Activated CD4-positive, CD25-positive, alpha-beta regulatory T cell (primary cell): ENCODE data around the gene BMPER.

ENCODE experiments used
- DNase-seq, 4 experiments: peaks; one replicate each; lab custom pipeline; 2025; lab: John Stamatoyannopoulos, UW

BMPER gene

DNA sequence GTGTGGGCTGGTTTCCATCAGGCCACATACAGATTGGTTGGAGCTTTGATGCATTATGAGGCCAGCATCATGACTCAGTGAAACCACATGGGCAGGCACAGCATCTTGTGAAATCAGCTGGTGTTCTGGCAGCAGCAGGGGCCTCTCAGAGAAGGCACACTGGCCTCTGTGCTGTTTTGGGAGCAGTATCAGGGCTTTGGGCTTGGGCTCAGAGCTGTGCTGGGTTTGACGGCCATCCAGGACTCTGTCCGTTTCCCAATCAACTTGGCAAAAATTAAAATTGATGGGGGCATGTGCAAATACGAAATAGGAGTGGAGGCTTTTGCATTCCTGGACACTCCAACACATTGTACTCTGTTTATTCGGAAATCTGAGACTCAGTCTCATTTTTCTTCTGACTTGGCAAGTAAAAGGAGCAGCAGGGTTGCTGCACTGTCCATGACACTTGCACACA, 190.9 kb downstream of the BMPER start:
- DNase-seq: no peak

DNA sequence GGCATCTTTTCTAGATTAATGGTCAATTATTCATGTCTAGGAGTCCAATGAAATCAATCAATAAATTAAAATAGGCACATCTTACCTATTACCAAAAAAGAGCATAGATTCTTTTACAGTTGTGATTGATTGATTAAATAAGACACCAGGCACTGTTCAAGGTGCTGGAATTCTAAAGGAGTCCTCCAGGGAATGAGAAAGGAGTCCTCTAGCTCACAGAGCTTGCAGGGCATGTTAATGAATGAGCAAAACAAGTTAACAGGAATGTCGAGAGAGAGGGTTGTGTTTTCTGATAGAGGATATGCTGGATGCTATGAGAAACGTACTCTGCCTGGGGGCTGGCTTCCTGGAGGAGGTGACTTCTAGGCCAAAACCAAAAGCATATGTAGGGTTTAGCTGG, 191.4 kb downstream of the BMPER start:
- no peak for DNase-seq

DNA sequence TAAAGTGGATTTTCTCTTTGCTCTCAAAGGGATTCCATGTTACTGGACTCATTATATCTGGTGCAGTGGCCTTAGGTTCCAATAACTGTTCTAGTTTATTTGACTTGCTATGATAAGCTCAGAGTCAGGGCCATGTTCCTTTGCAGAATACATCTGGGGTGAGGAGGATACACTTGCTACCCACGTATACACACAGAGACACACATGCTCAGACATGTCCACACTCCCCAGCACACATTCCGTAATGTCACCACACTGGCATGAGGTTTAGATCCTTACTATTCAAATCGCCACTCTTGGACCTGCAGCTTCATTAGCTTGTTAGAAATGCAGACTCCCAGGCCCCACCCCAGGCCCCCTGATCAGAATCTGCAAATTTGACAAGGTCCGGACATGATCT, 195.3 kb downstream of the BMPER start:
- no peak for DNase-seq

DNA sequence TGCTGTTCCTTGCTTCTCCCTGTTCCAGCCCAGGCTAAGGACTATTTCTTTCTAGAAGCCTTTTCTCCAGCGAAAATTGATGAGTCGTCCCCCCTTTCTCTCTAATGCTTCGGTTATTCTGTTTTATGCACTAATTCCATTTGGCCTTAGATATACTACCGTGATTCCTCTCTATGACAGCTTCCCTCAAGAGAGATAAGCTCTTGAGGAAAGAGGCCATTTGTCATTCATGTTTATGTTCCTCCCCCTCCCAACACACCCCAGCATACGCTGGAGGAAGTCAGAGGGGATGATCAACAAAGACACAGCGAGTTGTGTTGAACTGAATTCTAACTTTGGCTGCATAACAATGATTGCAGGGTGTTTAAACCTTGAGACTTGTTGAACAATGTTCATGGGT, 198.8 kb downstream of the BMPER start:
- DNase-seq: no peak

DNA sequence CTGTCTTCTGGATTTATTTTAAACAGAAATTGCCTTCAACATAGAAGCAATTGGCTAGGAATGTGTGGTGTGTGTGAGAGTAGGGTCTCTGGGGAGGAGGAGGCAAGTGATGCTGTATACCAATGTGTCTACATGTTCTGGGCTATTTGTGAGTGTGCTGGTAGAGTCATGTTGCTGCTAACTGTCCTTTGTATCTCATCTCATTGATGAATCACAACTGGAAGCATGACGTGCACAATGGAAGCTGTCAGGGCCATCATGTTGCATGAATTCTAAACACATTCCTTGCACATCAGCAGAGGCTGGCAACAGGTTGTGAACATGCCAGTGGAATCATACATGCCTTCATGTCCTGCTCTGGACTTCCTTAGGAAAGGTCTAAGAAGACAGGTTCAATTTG, 199.7 kb downstream of the BMPER start:
- DNase-seq: no peak

DNA sequence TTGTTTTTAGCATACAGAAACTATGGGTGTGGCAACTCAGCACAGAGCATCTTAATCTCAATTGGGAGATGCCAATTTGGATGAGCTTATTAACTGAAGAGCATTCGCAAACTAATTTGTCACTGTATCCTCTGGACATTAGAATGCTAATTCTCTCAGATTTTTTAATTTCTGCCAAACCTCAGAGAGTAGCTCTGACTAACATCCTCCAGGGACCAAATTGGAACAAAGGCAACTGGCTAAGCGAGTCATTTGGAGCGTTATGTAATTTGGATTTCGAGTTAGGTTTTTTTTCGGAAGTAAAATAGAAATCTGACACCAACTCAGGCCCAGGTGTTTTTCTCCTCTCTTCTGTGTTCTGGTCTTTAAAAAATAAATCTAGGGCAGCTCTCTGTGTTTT, 201.9 kb downstream of the BMPER start:
- DNase-seq: no peak

DNA sequence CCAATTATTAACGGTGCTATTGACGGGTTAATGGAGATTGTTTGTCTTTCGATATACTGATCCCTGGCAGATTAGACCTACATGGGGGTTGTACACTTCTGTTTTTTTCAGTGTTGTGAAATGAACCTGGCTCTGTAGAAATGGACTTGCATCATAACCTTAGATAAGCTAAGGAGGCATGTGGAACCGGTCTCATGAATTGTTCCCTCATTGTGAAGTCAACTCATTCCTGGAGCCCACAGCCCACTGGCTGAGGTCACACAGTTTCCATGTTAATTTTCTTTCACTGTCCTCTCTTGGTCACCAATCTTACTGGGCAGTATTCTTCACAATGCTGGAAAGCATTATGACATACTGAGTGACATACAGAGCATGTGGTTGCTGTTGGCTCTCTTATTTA, 202.8 kb downstream of the BMPER start:
- DNase-seq: no peak

DNA sequence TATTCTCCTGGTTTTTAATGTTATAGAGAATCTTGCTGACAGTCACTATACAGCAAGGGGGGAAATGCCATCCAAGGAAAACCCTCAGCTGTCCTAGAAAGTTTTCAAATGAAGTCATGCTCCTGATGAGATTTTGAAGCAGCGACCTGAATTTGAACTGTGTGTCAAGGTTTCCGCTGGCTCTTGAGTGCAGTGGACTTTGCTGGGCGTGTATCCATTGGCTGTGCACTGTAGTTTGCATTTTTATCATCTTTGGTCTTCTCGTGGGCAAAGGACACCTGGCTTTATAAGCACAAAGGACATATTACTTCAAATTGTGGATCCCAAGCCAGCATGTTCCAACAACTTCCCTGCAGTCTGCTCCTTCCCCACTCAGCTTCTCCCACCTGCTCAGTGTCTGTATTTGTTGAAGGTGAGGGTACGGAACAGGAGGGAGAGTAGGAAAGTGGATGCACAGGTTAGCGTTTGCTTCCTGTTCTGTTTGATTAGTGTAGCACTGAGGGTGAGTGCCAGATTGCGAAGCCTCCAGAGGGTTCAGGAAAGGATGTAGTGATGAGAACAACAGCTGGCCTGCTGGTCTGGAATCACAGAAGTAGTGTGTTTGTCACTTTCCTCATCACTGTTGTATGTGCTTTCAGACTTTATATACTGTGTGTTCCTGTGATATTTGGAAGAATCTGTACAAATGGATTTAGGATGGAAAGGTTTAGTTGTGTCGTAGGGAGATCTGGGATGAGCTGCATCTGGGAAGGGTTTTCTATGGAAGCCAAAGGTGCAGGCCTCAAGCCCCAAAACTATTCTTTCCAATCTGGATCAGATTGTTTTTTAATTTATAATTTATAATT, 204.8 kb downstream of the BMPER start:
- no peak for DNase-seq

DNA sequence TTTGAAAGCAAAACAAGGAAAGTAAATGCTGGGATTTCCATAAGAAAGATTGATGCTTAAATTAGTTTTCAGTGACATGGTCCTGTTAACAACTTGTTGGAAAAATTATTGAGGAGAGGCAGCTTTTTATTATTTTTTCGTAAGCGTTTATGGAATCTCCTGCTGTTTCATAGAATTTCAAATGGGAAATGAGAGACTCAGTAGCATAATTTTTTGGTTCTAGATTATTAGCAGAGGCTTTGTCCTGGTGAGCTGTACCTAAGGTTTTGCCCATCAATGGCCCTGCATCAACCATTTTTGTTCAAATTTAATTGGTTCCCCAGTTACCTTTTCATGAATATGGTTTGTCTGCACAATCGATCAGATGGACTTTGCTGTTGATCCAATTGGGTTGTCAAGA, 205.7 kb downstream of the BMPER start:
- no peak for DNase-seq

DNA sequence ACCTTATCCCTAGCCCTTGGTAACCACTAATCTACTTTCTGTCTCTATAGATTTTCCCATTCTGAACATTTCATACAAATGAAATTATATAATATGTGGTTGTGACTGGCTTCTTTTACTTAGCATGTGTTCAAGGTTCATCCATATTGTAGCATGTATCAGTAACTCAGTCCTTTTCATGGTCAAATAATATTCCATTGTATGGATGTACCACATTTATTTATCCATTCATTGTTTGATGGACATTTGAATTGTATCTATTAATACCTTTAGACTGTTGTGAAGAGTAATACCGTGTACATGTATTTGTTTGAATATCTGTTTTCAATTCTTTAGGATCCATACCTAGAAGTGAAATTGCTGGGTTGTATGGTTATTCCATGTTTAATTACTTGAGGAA, 210.2 kb downstream of the BMPER start:
- no peak for DNase-seq

DNA sequence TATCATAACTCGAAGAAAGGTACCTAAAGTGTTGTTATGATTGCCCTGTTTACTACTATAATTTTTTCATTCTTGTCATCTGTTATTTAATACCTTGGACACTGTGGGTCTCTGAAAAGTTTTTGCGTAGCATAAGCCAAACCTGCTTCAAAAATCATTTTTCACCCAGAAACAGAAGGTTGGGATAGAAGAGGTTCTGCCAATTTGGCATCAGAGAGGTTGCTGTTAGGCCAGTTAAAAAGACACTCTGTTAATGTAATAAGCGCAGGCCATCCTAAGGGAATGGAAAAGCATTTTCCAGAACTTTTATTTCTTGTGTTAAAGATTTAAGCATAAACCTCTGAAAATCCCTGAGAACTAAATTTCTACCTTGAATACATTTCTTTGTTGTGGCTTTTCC, 212.2 kb downstream of the BMPER start:
- no peak for DNase-seq

DNA sequence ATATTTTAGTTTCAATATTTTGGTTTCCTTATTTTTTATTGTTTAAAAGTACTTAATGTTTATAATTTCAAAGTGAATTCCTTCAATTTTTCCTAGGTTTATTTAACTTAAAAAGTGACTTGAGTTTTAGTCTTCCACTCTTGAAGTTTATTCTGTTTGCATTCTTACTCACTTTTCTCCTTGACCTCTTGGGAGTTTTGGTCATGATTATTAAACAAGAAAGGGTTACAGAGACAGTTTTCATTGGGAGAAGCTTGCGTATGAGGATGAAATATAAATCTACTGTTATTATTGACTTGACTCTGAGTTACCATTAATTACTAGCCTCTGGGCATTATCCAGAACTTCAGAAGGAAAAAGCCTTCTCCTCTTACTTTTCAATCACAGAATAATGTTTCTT, 216.0 kb downstream of the BMPER start:
- no peak for DNase-seq

DNA sequence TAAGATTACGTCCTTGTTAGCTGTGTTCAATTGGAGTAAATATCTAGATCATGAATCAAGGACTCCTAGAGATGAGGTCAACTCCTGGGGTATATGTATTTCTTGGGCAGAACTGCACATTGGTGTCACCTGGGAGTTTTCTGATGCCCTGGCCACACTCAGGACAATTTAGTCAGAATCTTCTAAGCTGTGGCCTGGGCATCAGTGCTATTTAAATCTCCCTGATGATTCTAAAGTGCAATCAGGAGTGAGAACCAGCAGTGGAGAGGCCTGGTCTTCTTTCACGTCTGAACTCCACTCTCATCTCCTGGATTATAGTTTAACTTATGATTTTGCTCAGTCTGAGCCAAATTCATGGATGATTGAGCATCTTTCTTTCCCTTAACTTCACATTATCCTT, 218.0 kb downstream of the BMPER start:
- DNase-seq: no peak

DNA sequence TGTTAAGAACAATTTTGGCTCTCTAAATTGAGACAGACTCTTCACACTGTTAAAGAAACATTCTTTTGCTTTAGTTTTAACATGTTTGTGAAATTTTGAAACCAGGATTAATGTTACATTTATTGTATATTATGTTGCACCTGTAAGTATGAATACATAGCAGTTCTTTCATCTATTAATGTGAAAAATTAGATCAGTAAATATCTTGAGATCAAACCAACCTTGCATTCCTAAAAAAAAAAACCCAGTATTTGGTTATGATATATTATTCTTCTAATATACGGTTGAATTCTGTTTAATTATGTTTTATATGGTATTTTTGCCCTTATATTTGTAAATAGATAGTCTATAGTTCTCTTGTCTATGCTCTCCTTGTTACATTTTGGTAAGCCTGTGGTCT, 219.4 kb downstream of the BMPER start:
- no peak for DNase-seq

DNA sequence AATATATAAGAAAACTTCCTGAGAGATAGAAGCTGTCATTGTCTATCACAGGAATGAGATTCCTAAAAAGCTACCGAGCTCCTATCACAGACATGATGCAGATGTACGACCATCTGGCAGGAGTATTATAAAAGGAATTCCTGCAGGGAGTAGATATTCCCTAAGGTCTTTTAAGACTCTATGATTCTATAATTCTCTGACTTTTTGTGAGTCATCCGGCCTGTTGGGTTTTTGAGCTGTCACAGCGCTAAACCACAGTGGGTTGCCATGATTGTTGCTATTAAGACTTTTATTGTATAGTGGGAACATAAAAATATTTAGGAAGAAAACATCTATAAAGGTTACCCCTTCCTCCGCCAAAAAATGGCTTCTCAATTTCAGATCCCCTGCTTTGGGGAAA, 223.4 kb downstream of the BMPER start:
- DNase-seq: no peak

DNA sequence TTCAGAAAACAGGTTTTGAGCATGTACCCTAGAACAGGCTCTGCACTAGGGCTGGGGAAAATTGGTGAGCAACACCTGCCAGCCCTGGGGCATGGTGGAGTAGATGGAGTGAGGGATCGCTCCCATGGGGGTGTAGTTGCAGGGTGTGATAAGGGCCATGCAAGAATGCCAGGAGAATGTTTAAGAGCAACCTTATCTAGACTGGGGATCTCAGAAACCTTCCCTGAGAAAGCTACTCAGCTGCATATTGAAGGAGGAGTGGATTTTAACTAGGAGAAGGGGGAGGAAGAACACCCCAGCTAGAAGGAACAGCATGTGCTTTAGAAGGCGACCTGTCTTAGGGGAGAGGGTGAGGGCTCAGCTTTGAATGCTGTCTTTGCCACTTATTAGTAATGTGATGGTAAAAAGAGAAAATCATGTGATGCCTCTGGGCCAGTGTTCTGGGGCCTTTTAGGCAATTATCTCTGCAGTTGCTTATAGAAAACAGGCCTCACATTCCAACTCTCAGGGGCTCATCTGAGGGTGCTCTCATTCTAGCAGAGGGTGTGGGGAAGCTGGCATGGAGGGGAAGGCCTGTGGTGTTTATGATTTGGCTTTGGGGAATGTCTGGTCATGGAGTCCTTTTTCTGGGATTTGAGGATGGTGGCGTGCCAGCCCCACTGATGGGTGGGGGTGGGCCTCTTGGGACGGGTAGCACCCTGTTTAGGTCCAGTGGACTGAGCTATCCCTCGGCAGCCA, 225.4 kb downstream of the BMPER start:
- DNase-seq: no peak

DNA sequence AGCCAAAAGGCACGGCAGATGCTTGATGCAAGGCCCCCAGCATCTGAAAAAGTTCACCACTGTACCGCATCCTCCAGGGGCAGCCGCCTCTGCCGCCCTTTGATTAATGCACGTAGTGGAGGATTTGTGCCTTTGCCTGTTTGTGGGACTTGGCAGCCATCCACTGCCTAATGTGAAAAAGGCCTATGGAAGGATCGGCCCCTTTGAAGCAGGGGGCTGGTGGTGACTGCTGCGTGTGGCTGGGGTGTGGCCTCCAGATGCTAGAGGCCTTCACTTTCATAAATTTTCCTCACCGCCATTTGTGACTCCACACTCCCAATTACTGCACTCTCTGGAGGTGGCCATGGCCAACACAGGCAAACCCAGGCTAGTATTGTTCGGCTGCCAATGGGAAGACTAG, 226.0 kb downstream of the BMPER start:
- no peak for DNase-seq

DNA sequence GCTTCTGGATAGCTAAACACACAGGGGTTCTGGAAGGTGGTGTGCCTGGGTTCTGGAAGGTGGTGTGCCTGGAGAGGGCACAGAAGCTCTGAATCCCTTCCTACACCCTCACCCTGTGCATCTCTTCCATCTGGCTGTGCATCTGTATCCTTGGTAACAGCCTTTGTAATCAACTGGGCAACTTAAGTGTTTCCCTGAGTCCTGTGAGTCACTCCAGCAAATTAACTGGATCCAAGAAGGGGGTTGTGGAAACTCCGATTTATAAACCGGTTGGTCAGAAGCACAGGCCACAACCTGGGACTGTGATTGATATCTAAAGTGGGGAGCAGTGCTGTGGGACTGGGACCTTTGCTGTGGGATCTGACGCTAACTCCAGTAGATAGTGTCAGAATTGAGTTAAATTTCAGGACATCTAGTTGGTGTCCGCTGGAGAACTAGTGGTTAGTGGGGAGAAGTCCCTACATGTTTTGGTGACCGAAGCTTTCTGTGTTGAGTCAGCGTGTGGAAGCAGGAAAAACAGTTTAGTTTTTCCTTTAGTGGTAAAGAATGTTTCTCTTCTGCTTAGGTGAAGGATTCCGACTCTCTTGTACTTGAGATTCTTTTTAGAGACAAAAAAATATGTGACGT, 228.1 kb downstream of the BMPER start:
- DNase-seq: no peak

DNA sequence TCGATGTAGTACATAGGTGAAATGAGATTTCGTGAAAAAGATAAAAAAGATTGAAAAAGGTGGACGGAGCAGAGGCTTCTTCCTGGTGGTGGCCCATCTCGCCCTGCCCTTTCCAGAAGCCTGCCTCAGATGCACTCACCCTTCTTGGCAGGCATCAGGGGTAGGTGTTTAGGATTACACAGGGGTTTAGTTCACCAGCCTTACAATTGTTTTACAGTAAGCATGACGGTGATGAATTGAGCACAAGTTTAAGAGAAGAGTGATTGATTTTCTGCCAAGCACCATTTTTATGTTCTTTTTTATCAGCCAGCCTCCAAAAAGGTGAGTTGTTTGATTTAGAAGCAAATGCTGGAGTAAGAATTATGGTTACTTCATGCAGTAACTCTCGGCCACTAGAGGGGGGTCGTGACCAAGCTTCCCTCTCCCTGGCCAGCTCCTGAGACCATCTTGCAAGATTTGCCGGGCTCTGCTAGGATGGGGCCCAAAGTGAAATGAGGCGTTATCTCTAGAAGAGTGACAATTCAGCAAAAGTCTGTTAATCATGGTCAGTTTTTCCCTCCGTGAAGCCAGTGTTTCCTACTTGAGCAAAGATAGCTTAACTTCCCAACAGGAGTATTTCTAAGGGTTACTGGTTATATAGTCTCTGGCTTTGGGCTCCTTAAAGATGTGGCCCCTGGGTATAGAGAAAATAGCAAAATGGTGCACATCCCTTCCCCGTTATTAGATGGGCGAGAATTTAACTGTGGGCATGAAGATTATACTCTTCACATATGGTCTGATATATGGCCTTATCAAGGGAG, 228.8 kb downstream of the BMPER start:
- no peak for DNase-seq

DNA sequence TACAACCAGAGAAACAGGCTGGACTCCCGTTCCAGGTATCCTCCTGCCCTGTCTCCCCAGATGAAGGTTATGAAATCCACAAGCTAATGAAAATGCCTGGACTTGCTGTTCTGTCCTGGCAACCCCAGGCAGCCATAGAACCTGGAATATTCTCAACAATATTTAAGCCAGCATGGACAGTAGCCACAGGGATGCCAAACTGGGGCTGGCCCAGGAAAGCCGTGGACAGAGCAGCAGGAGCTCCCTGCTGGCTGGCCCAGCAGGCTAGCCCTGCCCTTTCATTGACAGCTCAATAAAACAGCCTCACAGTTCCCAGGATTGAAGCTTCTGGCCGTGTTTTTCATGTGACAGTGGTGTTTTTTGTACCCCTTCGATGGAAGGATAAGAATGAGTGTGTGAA, 230.6 kb downstream of the BMPER start:
- no peak for DNase-seq

DNA sequence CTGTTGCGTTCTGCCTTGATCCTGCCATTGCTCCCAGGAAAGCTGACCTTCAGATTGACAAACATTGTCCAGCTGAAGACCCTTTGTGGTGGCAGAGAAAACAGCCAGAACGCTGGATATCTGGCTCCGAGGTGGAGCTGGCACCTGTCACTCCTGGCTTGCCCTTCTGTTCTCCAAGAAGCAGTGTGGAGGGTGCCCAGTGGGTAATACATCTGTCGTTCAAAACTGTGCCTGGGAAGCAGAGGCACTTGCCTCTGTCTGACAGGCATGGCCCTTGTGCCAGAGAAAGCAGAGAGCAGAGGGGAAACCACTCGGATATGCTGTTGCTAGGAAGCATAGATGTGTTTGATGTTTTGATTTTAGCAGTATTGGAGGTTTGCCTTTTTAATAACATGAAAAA, 231.4 kb downstream of the BMPER start:
- DNase-seq: no peak

DNA sequence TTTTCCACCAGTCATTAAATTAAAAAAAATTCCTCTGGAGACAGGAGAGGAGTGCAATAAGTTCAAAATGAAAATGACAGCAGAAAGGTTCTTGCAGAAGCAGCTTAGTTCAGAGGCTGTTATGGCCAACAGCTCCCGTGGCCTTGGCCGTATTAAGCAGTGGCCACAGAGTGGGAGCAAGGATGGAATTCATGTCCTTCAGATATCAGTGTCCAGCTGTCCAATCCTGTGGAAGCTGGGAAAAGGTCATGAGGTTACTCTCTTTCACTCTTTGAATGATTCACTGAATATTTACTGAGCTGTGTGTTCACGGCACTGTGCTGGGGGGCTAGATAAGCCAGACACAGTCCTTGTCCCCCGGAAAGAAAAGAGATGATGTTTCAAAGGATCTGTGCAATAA, 231.8 kb downstream of the BMPER start:
- DNase-seq: no peak
